ENCODE data around the gene ALK.

DNA sequence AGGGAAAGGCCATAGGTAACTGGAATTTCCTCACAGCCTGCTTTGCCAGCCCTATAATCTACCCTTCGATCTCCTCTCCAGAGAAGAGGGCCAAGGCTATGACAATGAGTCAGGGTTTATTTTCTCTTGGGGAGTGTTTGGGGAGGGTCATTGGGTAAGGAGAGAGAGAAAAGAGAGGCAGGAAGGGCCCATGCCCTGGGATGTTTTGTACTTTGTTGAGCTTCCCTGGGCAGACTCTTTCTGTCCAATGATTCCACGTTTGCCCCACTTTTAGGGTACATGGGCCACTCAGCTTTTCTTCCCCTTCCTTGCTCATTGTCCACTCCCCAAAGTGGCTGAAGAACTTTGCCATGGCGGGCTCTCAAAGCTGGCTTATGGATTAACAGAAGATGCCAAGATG is 224.2 kb downstream of the ALK start:
- TF ChIP-seq, protein P1, sequence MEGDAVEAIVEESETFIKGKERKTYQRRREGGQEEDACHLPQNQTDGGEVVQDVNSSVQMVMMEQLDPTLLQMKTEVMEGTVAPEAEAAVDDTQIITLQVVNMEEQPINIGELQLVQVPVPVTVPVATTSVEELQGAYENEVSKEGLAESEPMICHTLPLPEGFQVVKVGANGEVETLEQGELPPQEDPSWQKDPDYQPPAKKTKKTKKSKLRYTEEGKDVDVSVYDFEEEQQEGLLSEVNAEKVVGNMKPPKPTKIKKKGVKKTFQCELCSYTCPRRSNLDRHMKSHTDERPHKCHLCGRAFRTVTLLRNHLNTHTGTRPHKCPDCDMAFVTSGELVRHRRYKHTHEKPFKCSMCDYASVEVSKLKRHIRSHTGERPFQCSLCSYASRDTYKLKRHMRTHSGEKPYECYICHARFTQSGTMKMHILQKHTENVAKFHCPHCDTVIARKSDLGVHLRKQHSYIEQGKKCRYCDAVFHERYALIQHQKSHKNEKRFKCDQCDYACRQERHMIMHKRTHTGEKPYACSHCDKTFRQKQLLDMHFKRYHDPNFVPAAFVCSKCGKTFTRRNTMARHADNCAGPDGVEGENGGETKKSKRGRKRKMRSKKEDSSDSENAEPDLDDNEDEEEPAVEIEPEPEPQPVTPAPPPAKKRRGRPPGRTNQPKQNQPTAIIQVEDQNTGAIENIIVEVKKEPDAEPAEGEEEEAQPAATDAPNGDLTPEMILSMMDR (conservative IDR thresholded peaks at IDR 0.05) = no peak
- no peak for TF ChIP-seq ZFX (IDR thresholded peaks at IDR 0.05)
